ENCODE results near the gene CELA3B.
"Not testable (repeated sequence)": the region's sequence is repeated elsewhere in the genome, so short reads cannot be mapped to it uniquely, and the experiment has no call there.

CELA3B gene

DNA sequence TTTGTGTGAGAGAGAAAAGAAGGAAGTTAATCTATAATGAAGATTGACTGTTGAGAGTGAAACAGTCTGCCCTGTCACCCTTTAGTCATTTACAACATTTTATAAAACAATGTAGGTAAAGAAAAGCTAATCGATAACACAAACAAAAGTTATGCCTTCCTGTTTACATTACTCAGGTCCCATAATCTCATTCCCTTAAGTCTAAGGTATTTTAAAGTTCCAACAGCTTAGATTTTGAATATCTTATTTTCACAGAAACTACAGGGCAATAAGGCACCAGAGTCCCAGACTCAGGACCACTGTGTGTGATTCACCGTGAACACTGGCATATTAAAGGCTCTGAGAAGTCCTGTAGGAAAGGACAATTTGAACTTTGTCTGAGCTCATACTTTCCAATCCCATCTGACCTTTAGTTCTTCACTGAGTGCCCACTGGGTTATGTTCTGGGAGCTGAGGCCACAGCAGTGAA is 3.8 kb upstream of the CELA3B start:
- not testable (repeated sequence) for H3K36me3 ChIP-seq (ENCODE audit: control insufficient read depth, insufficient read depth, low read length); H3K27me3 ChIP-seq (ENCODE audit: control insufficient read depth, insufficient read depth, low read length); H3K9me3 ChIP-seq (ENCODE audit: control insufficient read depth, low read length); H3K4me1 ChIP-seq (ENCODE audit: control insufficient read depth, insufficient read depth, low read length); H3K9ac ChIP-seq (ENCODE audit: low read length); H3K4me3 ChIP-seq (ENCODE audit: low read length)

- not testable (repeated sequence) for H3K9ac ChIP-seq (ENCODE audit: low read length); H3K27me3 ChIP-seq (ENCODE audit: control insufficient read depth, insufficient read depth, low read length); H3K4me3 ChIP-seq (ENCODE audit: low read length); H3K36me3 ChIP-seq (ENCODE audit: control insufficient read depth, insufficient read depth, low read length); H3K4me1 ChIP-seq (ENCODE audit: control insufficient read depth, insufficient read depth, low read length); H3K9me3 ChIP-seq (ENCODE audit: control insufficient read depth, low read length)
Observed at GRCh38 chr1:21973948-21974347, 2.9 kb upstream of the CELA3B start.

DNA sequence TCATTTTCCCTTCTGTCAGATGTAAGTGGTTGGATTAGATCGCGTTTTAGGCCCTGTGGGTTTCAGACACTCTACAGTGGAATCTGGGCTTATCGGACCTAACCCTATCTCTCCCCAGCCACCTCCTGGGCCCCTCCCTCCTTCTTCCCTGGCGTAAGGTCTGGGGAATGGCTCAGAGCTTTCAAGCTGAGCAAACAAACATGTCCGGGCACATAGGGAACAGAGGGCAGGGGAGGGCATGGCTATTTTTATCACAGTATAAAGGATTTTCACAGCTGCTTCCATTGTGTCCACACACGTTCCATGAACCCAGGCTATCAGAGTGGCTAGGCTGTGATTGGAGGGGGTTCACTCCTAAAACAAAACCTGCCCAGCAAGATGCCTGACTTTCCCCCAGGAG is 2.1 kb upstream of the CELA3B start:
- not testable (repeated sequence) for H3K4me1 ChIP-seq (ENCODE audit: control insufficient read depth, insufficient read depth, low read length); H3K4me3 ChIP-seq (ENCODE audit: low read length); H3K36me3 ChIP-seq (ENCODE audit: control insufficient read depth, insufficient read depth, low read length); H3K9me3 ChIP-seq (ENCODE audit: control insufficient read depth, low read length); H3K27me3 ChIP-seq (ENCODE audit: control insufficient read depth, insufficient read depth, low read length); H3K9ac ChIP-seq (ENCODE audit: low read length)

- not testable (repeated sequence) for H3K9ac ChIP-seq (ENCODE audit: low read length); H3K36me3 ChIP-seq (ENCODE audit: control insufficient read depth, insufficient read depth, low read length); H3K9me3 ChIP-seq (ENCODE audit: control insufficient read depth, low read length)
Observed at GRCh38 chr1:21975296-21975695, 1.5 kb upstream of the CELA3B start.

DNA sequence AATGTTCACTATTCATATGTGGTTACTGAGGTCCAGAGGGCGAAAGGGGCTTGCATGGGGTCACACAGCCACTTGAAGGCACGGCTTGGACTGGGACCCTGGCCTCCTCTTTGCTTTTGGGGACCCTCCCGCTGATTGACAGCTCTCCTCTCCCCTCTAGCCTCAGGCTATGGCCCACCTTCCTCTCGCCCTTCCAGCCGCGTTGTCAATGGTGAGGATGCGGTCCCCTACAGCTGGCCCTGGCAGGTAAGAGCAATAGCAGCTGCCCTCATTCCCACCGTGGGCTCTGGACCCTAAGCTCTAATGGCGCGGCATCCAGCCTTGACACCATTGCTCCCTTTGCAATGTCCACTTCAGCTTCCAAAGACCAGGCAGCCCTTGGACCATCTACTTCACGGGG is 1.4 kb downstream of the CELA3B start:
- not testable (repeated sequence) for H3K9me3 ChIP-seq (ENCODE audit: control insufficient read depth, low read length); H3K9ac ChIP-seq (ENCODE audit: low read length); H3K27me3 ChIP-seq (ENCODE audit: control insufficient read depth, insufficient read depth, low read length); H3K4me3 ChIP-seq (ENCODE audit: low read length); H3K4me1 ChIP-seq (ENCODE audit: control insufficient read depth, insufficient read depth, low read length); H3K36me3 ChIP-seq (ENCODE audit: control insufficient read depth, insufficient read depth, low read length)

More at GRCh38 chr1:21975296-21975695, 1.5 kb upstream of the CELA3B start:
- H3K27me3 ChIP-seq (ENCODE audit: control insufficient read depth, insufficient read depth, low read length); H3K4me1 ChIP-seq (ENCODE audit: control insufficient read depth, insufficient read depth, low read length); H3K4me3 ChIP-seq (ENCODE audit: low read length): not testable (repeated sequence)

DNA sequence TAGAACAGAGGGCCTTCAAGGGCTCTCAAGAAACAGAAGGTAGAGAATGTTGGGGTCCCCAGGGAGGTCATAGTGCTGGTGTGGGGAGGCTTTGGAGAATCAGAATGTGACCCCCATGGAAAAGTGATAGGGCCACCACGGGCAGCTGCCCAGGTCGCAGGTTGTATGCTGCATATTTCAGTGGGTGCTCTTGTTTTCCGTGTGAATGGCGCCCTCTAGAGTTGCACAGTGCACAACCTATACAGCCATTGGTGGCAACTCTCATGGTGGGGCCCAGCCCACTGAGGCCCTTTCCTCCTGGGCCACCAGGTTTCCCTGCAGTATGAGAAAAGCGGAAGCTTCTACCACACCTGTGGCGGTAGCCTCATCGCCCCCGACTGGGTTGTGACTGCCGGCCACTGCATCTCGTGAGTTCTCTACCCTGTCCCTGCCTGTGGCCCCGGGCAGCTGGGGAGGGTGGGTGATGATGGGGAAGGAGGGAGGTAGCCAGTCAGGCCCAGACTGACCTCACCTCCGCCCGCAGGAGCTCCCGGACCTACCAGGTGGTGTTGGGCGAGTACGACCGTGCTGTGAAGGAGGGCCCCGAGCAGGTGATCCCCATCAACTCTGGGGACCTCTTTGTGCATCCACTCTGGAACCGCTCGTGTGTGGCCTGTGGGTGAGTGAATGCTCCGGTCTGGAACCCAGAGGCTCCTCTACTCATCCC is 3.8 kb downstream of the CELA3B start:
- H3K9me3 ChIP-seq (ENCODE audit: control insufficient read depth, low read length); H3K27me3 ChIP-seq (ENCODE audit: control insufficient read depth, insufficient read depth, low read length); H3K4me3 ChIP-seq (ENCODE audit: low read length); H3K36me3 ChIP-seq (ENCODE audit: control insufficient read depth, insufficient read depth, low read length); H3K4me1 ChIP-seq (ENCODE audit: control insufficient read depth, insufficient read depth, low read length); H3K9ac ChIP-seq (ENCODE audit: low read length): not testable (repeated sequence)

DNA sequence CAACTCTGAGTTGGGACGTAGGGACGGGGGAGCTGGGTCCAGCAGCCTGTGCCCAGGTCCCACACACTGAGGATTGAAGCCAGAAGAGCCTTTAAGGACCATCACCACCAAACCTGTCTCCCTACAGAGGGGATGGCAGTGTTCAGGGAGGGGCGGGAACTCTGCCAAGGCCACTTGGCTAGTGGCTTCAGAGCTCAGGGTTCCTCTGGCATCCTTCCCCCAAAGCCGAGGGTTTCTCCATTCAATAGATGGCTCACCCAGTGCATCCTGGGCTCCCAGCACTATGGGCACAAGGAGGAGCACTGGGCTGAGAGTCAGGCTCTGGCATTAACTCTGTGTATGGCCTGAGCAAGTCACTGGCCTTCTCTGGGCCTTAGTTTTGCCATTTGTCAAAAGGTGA is 4.4 kb downstream of the CELA3B start:
- H3K9me3 ChIP-seq (ENCODE audit: control insufficient read depth, low read length); H3K27me3 ChIP-seq (ENCODE audit: control insufficient read depth, insufficient read depth, low read length); H3K36me3 ChIP-seq (ENCODE audit: control insufficient read depth, insufficient read depth, low read length); H3K4me3 ChIP-seq (ENCODE audit: low read length); H3K4me1 ChIP-seq (ENCODE audit: control insufficient read depth, insufficient read depth, low read length); H3K9ac ChIP-seq (ENCODE audit: low read length): not testable (repeated sequence)

GRCh38 chr1:21982122-21982521 is 5.3 kb downstream of the CELA3B start:
- not testable (repeated sequence) for H3K36me3 ChIP-seq (ENCODE audit: control insufficient read depth, insufficient read depth, low read length); H3K9ac ChIP-seq (ENCODE audit: low read length); H3K9me3 ChIP-seq (ENCODE audit: control insufficient read depth, low read length); H3K4me3 ChIP-seq (ENCODE audit: low read length); H3K4me1 ChIP-seq (ENCODE audit: control insufficient read depth, insufficient read depth, low read length); H3K27me3 ChIP-seq (ENCODE audit: control insufficient read depth, insufficient read depth, low read length)

GRCh38 chr1:21983539-21983938 is 6.7 kb downstream of the CELA3B start:
- not testable (repeated sequence) for H3K9me3 ChIP-seq (ENCODE audit: control insufficient read depth, low read length); H3K27me3 ChIP-seq (ENCODE audit: control insufficient read depth, insufficient read depth, low read length); H3K4me1 ChIP-seq (ENCODE audit: control insufficient read depth, insufficient read depth, low read length); H3K4me3 ChIP-seq (ENCODE audit: low read length); H3K9ac ChIP-seq (ENCODE audit: low read length); H3K36me3 ChIP-seq (ENCODE audit: control insufficient read depth, insufficient read depth, low read length)

GRCh38 chr1:21985893-21986292 is 9.1 kb downstream of the CELA3B start:
- not testable (repeated sequence) for H3K36me3 ChIP-seq (ENCODE audit: control insufficient read depth, insufficient read depth, low read length); H3K4me3 ChIP-seq (ENCODE audit: low read length); H3K4me1 ChIP-seq (ENCODE audit: control insufficient read depth, insufficient read depth, low read length); H3K27me3 ChIP-seq (ENCODE audit: control insufficient read depth, insufficient read depth, low read length); H3K9ac ChIP-seq (ENCODE audit: low read length); H3K9me3 ChIP-seq (ENCODE audit: control insufficient read depth, low read length)

DNA sequence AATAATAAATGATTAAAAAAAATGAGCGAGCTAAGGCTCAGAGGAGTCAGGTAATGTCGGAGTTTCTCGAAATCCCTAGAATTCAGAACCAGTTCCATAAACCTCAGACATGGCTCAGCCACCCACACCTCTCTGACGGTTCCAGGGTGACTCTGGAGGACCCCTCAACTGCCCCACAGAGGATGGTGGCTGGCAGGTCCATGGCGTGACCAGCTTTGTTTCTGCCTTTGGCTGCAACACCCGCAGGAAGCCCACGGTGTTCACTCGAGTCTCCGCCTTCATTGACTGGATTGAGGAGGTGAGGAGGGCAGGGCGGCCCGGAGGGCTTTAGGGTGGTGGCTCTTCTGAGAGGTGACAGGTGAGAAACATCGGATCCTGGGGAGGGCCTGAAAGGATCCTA is 9.6 kb downstream of the CELA3B start:
- H3K36me3 ChIP-seq (ENCODE audit: control insufficient read depth, insufficient read depth, low read length); H3K9me3 ChIP-seq (ENCODE audit: control insufficient read depth, low read length); H3K9ac ChIP-seq (ENCODE audit: low read length); H3K4me1 ChIP-seq (ENCODE audit: control insufficient read depth, insufficient read depth, low read length); H3K27me3 ChIP-seq (ENCODE audit: control insufficient read depth, insufficient read depth, low read length); H3K4me3 ChIP-seq (ENCODE audit: low read length): not testable (repeated sequence)

DNA sequence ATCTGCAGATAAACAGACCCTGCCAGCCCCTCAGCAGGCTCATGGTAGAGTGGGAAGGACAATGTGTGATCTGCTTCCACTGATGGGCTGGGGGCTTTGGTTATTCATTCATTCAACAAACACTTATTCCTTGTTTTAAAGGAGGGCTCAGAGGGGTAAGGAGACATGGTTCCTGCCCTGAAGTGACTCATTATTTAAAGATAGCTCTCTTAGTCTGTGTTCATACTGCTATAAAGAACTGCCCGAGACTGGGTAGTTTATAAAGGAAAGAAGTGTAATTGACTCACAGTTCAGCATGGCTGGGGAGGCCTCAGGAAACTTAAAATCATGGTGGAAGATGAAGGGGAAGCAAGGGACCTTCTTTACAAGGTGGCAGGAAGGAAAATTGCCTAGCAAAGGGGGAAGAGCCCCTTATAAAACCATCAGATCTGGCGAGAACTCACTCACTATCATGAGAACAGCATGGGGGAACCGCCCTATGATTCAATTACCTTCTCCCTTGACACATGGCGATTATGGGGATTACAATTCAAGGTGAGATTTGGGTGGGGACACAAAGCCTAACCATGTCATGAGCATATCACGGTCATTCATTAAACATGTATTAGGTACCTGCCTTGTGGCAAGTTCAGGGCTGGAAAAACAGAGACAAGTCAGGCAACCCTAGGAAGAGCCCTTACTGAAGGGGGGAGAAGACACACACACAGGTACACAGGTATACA is 13.0 kb downstream of the CELA3B start:
- not testable (repeated sequence) for H3K9me3 ChIP-seq (ENCODE audit: control insufficient read depth, low read length); H3K36me3 ChIP-seq (ENCODE audit: control insufficient read depth, insufficient read depth, low read length); H3K4me3 ChIP-seq (ENCODE audit: low read length); H3K9ac ChIP-seq (ENCODE audit: low read length); H3K4me1 ChIP-seq (ENCODE audit: control insufficient read depth, insufficient read depth, low read length); H3K27me3 ChIP-seq (ENCODE audit: control insufficient read depth, insufficient read depth, low read length)

- H3K36me3 ChIP-seq (ENCODE audit: control insufficient read depth, insufficient read depth, low read length); H3K4me3 ChIP-seq (ENCODE audit: low read length); H3K27me3 ChIP-seq (ENCODE audit: control insufficient read depth, insufficient read depth, low read length); H3K4me1 ChIP-seq (ENCODE audit: control insufficient read depth, insufficient read depth, low read length); H3K9me3 ChIP-seq (ENCODE audit: control insufficient read depth, low read length); H3K9ac ChIP-seq (ENCODE audit: low read length): not testable (repeated sequence)
Observed at GRCh38 chr1:21992186-21992585, 15.4 kb downstream of the CELA3B start.

Data from mucosa of stomach (tissue), 1 donor.